CD4-positive, alpha-beta T cell treated with Interleukin-17A for 4 hours (primary cell): ENCODE results near the gene LTBP4.

Experiments
- DNase-seq: peaks from one replicate; pipeline ENCODE4 v3.0.0-alpha.2; 2020; ENCODE audit warnings: mixed read lengths

Gene LTBP4

DNA sequence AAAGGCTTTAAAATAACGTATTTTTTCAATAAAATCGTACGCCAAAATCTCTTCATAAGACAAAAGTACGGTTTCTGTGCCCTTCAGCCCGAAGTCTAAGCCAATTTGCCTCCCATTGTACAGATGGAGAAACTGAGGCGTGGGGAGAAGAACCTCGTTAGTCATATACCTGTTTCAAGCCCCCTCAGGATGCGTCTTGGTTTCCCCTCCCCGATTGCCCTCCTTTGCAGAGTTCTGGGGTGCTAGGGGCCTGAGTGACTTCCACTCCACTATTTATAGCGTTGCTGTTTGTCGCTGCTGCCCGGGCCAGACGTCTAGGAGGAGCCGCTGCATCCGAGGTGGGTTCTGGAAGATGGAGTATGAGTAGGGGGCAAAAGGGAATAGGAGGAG, 2.3 kb upstream of the LTBP4 start:
- no peak for DNase-seq

DNA sequence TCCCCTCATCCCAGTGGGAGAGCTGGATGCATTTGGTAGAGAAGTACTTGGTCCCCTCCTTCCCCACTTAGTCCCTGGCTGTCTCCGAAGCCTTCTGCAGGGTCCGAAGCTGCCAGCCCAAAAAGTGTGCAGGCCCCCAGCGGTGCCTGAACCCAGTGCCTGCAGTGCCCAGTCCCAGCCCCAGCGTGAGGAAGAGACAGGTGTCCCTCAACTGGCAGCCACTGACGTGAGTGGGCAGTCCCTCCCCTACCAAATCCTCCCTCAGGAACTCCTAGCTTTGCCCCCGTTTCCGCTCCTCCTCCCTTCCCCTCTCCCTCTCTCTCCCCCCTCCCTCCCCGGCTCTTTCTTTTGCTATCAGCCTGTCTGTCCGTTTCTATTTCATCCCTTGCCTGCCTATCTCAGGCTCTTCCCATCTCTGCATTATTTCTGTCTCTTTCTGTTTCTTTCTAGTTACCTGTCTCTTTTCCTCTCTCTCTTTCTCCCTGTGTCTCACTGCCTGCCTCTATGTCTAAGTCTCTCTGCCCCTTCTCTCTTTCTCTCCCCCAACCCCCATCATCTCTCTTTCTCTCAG, 1.8 kb upstream of the LTBP4 start:
- DNase-seq = peak; percentile 44

DNA sequence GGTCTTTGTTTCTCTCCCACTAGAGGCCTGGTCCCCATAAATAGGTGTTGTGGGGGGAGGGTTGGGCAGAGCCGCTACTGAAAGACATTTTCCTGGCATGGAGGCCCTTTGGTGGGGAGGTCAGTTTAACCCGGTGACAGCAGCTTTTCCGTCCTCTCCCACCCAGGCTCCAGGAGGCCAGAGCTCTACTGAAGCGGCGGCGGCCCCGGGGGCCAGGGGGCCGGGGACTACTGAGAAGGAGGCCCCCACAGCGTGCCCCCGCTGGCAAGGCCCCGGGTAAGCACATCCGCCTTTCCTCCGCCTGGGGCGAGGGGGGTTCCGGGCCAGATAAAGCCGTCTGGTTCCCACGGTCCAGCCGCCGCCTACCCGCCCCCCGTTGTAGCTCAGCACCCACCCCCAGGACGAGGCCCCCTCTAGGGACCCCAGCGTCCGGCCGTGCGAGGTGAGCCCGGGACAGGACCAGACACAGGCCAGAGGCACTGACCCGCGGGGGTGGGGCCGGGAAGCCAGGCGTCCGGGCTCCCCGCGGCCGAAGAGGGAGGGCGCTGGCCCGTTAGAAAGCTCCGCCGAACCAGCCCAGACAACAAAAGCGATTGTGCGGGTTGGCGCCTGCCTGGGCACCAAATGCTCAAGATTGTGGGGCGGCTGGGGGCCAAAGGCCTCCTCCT, 1.1 kb upstream of the LTBP4 start:
- no peak for DNase-seq

DNA sequence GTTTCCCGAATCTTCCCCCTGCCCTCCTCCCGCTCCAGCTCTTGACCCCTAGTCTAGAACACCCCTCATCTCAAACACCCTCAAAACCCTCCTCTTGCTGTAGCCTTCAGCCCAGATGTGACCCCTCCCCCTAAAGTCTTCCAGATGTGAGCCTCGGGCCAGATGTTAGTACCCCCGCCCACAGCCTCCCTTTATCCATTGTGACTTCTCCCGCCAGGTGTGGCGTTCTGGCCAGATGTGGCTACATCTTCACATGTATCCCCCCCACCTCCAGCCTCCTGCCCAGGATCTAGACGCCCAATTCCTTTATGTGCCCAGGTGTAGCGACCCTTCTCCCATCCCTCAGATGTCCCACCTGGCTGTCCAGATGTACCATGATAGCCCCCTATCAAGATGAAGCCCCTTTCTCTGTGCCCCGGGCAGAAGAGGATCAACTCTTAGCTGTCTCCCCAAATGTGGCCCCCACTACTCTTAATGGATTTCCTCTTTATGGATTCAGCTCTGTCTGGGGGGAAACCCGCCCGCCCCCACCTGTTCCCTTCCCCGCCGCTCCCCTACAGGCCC, 517 bp upstream of the LTBP4 start:
- no peak for DNase-seq

DNA sequence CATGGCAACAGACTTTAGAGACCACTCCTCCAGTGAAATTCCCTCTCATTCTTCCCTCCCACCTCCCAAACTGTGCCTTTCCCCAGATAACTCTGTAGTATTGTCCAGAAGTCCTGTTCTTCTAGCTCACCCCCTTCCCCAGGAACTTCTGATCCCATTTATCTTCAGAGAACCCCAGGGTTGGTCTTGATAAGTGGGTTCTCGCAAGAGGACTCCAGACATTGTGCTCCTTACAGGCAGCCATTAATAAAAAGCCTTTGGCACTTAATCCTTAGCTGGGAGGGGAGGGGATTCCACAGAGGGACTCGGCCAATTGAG, 1.9 kb downstream of the LTBP4 start:
- no peak for DNase-seq

DNA sequence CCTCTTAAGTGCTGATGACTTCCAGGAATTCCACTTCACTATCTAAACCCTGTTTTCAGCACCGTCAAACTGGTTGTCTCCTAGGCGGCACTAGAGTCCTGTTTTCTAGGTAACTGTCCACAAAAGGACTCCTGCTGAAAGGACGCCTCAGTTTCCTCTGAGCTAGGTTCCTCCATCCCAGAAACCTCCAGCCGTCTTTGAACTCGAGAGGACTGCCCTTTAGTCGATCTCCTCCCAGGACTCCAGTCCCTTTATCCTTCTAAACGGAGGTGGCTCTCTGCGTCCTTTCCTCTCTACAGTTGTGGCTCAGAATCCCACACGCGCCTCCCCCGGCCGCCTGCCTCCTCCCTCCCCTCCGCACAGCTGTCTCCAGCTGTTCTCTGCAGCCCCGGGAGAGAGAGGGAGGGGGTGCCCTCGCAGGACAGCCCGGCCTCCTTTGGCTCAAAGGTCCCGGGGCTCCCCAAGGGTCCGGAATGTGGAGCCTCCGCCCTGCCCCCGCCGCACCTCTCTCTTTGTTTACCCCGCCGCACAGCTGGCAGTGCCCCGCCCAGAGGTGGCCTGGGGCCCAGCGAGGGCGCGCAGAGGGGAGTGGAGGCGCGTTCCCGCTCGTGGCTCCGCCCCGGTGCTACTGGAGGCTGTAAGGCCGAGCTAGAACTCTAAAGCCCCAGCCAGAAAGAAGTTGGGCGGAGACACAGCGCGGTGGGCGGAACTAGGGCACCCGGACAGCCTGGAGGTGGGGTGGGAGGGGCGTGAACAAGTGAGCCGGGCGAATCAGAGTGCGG, 2.4 kb downstream of the LTBP4 start:
- peak; percentile 99 for DNase-seq

DNA sequence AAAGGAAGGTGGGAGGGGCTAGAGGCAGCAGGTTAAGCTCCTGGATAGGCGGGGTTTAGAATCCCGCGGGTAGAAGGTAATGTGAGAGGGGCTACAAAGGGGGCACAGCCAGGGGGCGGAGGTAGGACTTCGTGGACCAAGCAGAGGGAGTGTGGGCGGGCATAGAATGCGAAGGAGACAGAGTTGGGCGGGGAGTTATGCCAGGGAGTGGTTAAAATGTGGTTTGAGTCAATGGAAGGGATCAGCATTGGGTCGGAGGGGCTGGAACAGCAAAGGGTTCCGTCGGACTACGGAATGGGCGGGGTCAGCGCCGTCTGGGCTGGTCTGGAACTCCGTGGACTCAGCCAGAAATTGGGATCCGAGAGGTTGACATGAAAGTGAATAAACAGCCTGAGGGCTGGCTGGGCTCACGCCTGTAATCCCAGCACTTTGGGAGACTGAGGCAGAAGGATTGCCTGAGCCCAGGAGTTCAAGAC, 3.0 kb downstream of the LTBP4 start:
- DNase-seq = no peak

DNA sequence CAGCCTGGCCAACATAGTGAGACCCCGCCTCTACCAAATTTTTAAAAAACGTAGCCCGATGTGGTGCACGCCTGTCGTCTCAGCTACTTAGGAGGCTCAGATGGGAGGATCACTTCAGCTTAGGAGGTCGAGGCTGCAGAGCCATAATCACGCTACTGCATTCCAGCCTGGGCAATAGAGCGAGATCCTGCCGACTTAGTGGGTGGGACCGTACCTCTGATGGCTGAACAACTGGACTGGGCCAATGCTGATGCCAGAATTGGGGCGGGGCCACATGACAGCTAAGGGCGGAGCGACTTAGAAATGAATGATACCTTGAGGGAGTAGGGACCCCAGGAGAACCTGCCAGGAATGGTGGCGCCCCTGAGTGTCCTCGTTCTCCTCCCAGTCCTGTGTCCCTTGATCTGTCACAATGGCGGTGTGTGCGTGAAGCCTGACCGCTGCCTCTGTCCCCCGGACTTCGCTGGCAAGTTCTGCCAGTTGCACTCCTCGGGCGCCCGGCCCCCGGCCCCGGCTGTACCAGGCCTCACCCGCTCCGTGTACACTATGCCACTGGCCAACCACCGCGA, 3.6 kb downstream of the LTBP4 start:
- DNase-seq = peak; percentile 25

DNA sequence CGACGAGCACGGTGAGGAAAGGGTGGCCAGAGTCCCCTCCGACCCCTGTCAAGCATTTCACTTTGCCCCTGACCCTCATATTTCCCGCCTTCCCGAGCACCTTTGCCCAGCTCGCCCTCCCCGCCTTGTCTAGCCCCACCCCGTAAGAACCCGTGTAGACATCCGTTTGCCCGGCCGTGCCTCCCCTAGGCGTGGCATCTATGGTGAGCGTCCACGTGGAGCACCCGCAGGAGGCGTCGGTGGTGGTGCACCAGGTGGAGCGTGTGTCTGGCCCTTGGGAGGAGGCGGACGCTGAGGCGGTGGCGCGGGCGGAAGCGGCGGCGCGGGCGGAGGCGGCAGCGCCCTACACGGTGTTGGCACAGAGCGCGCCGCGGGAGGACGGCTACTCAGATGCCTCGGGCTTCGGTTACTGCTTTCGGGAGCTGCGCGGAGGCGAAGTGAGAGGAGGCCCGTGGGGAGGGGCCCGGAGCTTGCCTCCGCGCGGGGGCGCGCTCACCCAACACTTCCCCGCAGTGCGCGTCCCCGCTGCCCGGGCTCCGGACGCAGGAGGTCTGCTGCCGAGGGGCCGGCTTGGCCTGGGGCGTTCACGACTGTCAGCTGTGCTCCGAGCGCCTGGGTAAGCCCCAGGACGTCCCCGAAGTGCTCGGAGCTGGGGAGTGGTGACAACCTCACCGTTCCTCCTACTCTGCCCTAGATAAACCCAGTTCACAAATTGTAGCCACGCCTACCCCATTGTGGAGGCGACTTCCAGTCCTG, 4.2 kb downstream of the LTBP4 start:
- DNase-seq = peak; percentile 85

DNA sequence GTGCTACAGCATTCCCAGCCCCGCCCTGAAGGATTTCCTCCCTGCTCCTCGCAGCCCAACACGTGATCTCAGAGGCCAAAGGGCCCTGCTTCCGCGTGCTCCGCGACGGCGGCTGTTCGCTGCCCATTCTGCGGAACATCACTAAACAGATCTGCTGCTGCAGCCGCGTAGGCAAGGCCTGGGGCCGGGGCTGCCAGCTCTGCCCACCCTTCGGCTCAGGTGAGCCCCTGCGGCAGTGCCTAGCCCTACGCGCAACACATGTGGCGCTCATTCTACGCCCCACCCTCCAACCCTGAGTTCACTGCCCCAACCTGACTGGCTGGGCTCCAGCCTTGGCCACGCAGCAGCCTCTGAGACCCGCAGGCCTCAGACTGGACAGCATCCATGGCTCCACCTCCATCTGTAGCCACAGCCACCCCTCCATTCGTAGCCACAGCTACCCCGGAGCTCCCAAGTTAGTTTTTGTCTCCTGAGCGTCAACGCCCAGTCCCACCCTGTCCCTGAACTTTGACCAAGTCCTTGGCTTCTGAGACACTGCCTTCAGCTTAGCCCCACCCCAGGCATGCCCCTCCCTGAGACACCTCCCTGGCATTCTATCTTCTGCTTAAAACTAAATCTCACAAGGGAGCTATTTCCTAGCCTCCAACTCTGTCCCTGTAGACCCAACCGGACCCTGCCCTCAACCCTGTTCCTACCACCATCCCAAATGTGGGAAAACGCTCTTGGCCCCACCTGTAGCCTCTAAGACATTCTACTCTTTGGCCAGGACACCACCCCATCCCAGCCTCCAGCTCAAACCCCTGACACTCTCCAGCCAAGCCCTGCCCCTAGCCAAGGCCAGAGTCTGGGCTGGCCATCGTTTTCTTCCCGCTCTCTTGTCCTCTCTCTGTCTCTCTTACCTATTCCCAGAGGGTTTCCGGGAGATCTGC, 6.4 kb downstream of the LTBP4 start:
- no peak for DNase-seq

DNA sequence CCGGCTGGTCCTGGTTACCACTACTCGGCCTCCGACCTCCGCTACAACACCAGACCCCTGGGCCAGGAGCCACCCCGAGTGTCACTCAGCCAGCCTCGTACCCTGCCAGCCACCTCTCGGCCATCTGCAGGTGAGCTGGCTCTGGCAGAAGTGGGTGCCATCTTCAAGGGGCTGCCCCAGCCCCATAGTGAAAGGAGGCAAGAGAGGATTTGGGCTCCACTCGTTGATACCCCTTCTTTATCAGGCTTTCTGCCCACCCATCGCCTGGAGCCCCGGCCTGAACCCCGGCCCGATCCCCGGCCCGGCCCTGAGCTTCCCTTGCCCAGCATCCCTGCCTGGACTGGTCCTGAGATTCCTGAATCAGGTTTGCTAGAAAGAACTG, 7.1 kb downstream of the LTBP4 start:
- DNase-seq = no peak

DNA sequence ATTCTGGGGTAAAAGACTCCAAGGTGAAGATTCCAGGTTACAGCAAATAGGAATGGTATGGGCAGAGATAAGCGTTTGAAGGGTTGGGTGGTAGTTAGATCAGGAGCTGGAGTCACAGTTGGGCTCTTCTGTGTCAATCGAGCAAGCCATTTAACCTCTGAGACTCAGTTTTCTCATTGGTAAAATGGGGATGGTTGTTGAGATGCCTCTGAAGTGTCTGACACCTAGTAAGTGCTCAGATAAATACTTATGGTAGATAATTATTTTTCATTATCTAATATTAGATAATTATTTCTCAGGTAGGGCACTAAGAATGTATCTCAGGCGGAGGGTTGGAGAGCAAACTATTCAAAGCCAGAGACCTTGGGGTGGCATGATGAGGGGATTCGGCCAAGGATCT, 7.8 kb downstream of the LTBP4 start:
- DNase-seq = no peak

DNA sequence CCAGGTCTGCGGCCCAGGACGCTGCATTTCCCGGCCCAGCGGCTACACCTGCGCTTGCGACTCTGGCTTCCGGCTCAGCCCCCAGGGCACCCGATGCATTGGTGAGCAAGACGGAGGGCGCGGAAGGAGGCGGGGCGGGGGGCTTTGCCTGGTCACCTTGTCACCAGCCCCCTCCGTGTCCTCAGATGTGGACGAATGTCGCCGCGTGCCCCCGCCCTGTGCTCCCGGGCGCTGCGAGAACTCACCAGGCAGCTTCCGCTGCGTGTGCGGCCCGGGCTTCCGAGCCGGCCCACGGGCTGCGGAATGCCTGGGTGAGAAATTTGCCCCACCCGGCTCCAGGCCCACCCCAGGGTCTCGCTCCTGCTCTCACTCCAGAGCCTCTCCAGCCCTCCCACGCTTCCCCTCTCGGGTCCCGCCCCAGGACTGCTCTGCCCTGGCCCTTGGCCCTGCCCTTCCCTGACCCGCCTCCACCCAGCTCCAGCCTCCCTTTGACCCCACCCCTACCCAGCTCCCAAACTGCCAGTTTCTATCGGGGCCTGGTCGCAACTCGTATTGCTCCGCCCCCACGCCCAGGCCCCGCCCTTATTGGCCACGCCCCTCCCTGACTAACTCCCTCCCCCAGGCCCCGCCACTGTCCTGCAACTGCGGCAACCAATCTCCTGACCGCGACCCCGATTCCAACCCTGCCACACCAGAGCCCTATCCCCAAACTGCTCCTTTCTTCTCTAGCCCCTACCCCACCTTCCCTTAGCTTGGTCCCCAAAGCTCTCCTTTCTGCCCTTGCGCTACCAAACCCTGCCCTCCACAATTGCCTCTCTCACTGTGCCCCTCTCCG, 8.6 kb downstream of the LTBP4 start:
- peak; percentile 89 for DNase-seq

DNA sequence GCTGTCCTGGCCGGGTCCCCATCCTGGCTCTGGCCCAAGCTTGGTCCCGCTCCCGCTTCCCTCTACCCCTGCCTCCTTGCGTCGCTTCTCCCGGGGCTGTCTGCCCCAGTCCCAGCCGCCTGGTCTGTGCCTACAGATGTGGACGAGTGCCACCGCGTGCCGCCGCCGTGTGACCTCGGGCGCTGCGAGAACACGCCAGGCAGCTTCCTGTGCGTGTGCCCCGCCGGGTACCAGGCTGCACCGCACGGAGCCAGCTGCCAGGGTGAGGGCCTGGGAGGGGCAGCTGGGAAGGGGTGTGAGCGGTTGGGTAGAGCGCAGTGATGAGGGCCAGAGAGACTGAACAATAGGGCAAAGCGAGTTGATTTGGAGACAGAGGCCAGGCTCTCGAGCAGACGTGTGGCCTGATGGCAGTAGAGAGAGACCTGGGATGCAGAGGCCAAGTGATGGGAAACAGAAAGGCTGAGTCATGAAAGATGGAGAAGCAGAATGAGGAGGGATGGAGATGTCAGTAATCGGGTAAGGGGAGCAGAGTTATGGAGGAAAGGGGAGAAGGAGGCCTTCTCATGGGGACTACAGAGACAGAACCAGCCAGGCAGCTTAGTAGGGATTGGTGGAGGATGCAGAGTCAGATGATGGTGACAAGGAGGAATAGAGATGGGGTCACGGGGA, 9.4 kb downstream of the LTBP4 start:
- peak; percentile 82 for DNase-seq

DNA sequence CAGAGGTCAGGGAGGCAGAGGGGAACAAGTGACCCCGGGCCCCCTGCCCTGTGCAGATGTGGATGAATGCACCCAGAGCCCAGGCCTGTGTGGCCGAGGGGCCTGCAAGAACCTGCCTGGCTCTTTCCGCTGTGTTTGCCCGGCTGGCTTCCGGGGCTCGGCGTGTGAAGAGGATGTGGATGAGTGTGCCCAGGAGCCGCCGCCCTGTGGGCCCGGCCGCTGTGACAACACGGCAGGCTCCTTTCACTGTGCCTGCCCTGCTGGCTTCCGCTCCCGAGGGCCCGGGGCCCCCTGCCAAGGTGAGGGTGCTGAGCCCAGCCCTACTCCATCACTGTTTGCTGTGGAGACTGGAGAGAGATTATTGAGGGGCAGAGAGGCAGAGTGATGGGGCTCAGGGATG, 9.9 kb downstream of the LTBP4 start:
- peak; percentile 51 for DNase-seq

DNA sequence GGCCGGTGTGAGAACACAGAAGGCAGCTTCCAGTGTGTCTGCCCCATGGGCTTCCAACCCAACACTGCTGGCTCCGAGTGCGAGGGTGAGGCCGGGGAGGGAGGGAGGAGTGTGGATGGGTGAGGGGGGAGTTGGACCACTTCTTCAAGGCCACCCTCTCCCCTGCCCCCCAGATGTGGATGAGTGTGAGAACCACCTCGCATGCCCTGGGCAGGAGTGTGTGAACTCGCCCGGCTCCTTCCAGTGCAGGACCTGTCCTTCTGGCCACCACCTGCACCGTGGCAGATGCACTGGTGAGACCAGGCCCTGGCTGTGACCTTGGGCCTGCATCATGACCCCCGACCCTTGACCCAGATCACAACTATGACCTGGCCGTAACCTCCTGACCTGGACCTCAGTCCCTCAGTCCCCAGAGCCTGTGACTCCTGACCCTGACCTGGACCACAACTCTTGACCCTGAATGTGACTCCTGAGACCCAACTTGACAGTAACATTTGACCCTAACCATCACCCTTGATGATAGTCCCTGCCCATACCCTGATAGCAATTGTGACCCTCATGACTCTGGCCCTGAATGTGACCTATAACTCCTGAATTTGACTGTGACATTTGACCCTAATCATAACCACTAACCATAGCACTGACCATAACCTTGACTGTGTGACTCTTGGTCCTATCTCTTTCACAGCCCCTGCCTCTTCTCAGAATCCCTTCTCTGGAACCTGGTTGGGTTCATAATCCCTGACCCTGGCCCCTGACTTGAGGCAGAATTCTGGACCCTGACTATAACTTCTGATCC, 10.9 kb downstream of the LTBP4 start:
- DNase-seq = no peak

DNA sequence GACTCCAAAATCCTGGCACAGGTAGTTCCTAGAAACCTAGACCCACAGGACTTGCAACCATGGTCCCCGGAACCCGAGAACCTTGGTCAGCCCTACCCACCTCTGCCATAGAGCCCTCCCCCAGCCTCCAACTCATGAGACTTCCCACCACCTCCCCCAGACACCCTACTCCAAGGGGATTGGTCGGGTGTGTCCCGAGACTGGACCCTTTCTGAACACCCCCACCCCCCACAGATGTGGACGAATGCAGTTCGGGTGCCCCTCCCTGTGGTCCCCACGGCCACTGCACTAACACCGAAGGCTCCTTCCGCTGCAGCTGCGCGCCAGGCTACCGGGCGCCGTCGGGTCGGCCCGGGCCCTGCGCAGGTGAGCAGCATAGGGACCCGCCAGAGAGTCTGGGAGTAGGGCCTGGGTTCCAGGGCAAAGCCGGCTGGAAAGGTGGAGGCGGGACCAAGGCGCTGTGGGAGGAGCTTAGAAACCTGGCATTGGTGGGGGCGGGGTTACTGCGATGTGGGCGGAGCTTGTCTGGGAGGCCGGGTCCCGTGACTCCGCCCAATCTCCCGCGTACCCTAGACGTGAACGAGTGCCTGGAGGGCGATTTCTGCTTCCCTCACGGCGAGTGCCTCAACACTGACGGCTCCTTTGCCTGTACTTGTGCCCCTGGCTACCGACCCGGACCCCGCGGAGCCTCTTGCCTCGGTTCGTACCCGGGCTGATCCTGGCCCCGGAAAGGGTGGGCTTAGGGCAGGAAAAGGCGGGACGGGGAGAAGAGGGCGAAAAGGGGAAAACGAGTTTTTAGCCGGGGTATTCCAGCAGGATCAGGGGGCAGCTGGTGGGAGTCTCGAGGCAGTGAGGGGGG, 11.9 kb downstream of the LTBP4 start:
- DNase-seq = peak; percentile 76
